Hepatocyte (in vitro differentiated cells): Measurements from ENCODE around the gene KHNYN.

ENCODE experiments used
- CTCF ChIP-seq: fragments of 200-600 bp; sonication (generic); IDR thresholded peaks from 2 replicates; pipeline ENCODE4 v1.5.1; 2016; ENCODE audit warnings: antibody characterized with exemption, mild to moderate bottlenecking; ENCODE audit not compliant: poor library complexity
- EZH2 ChIP-seq: fragments of 200-600 bp; sonication (generic); IDR thresholded peaks from 2 replicates; pipeline ENCODE4 v1.6.1; 2016; ENCODE audit warnings: antibody characterized with exemption, mild to moderate bottlenecking, borderline replicate concordance
- EZH2phosphoT487 ChIP-seq: fragments of 200-600 bp; sonication (generic); IDR thresholded peaks from one replicate; pipeline ENCODE4 v1.6.1; 2018; ENCODE audit warnings: antibody characterized with exemption, mild to moderate bottlenecking, low read depth, moderate library complexity; ENCODE audit not compliant: unreplicated experiment, severe bottlenecking

- TF ChIP-seq CTCF (no peak), EZH2 (no peak), EZH2phosphoT487 (no peak)
Measured at GRCh38 chr14:24399447-24399822, 30.3 kb upstream of the KHNYN start.
